KMS-11 (cell line): ENCODE data around the gene STAG3.

Source experiments
- H2AFZ ChIP-seq: fragments of 200-600 bp; sonication (generic); 2 replicates; pipeline ENCODE4 v1.6.1; 2016; ENCODE audit warnings: antibody characterized with exemption, mixed run types, low read depth
- H3K27ac ChIP-seq: fragments of 200-600 bp; sonication (generic); 2 replicates; pipeline ENCODE4 v1.6.1; 2016; ENCODE audit warnings: mild to moderate bottlenecking, mixed run types
- H3K27me3 ChIP-seq: fragments of 200-600 bp; sonication (generic); 2 replicates; pipeline ENCODE4 v1.6.1; 2017; ENCODE audit warnings: mild to moderate bottlenecking, low read depth, mixed run types, moderate library complexity; ENCODE audit not compliant: insufficient read depth
- H3K36me3 ChIP-seq: fragments of 200-600 bp; sonication (generic); 2 replicates; pipeline ENCODE4 v1.6.1; 2017; ENCODE audit warnings: mild to moderate bottlenecking, mixed run types; ENCODE audit not compliant: insufficient read depth
- H3K4me1 ChIP-seq: fragments of 200-600 bp; sonication (generic); 2 replicates; pipeline ENCODE4 v1.6.1; 2016; ENCODE audit warnings: mild to moderate bottlenecking, low read depth, mixed run types; ENCODE audit not compliant: poor library complexity, severe bottlenecking
- H3K4me2 ChIP-seq: fragments of 200-600 bp; sonication (generic); 2 replicates; pipeline ENCODE4 v1.7.0; 2016; ENCODE audit warnings: mild to moderate bottlenecking, mixed run types
- H3K4me3 ChIP-seq: fragments of 200-600 bp; sonication (generic); IDR thresholded peaks from 2 replicates; pipeline ENCODE4 v1.6.1; 2017; ENCODE audit warnings: low read depth, low read length, mixed read lengths; ENCODE audit not compliant: insufficient read depth
- H3K79me2 ChIP-seq: fragments of 200-600 bp; sonication (generic); 2 replicates; pipeline ENCODE4 v1.6.1; 2016; ENCODE audit warnings: low read depth, mixed run types; ENCODE audit not compliant: insufficient read depth
- H3K9ac ChIP-seq: fragments of 200-600 bp; sonication (generic); 2 replicates; pipeline ENCODE4 v1.6.1; 2016; ENCODE audit warnings: mild to moderate bottlenecking, mixed run types
- H4K20me1 ChIP-seq: fragments of 200-600 bp; sonication (generic); 2 replicates; pipeline ENCODE4 v1.6.1; 2016; ENCODE audit warnings: mild to moderate bottlenecking, mixed run types; ENCODE audit not compliant: insufficient read depth
- TF ChIP-seq, protein P1 (sequence below): fragments of 200-600 bp; sonication (generic); conservative IDR thresholded peaks from 2 replicates; pipeline ENCODE4 v1.6.1; 2017; ENCODE audit warnings: low read depth, mild to moderate bottlenecking, antibody characterized with exemption, low read length, moderate library complexity, mixed read lengths

Gene STAG3

DNA sequence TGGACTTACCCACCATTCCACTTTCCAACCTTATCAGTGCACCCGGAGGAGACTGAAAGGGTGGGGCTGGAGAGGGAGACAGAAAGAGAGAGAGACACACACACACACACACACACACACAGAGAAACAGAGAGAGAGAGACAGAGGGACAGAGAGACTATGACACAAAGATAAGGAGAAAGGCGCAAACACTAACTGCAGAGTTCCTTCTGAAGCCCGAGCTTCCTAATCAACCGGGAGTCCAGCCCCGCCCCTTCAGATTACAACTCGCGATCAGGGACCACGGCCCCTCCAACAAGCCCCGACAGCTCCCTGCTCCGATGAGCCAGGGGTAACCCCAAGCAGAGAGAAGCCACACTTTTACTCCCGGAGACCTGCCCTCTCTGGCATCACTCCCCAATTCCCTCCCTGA is 9.8 kb upstream of the STAG3 start:
- H3K36me3 ChIP-seq, result no peaks in the 10 kb centered on the region
- no peak overlapping the region for H2AFZ ChIP-seq
- no peaks in the 10 kb centered on the region for H4K20me1 ChIP-seq
- H3K27me3 ChIP-seq, result peaks cover 91% of the 10 kb centered on the region
- H3K4me3 ChIP-seq, result no peak overlapping the region
- TF ChIP-seq, protein P1, sequence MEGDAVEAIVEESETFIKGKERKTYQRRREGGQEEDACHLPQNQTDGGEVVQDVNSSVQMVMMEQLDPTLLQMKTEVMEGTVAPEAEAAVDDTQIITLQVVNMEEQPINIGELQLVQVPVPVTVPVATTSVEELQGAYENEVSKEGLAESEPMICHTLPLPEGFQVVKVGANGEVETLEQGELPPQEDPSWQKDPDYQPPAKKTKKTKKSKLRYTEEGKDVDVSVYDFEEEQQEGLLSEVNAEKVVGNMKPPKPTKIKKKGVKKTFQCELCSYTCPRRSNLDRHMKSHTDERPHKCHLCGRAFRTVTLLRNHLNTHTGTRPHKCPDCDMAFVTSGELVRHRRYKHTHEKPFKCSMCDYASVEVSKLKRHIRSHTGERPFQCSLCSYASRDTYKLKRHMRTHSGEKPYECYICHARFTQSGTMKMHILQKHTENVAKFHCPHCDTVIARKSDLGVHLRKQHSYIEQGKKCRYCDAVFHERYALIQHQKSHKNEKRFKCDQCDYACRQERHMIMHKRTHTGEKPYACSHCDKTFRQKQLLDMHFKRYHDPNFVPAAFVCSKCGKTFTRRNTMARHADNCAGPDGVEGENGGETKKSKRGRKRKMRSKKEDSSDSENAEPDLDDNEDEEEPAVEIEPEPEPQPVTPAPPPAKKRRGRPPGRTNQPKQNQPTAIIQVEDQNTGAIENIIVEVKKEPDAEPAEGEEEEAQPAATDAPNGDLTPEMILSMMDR, result no peak
- H3K4me2 ChIP-seq, result no peak overlapping the region; the same call in 1 of the 2 replicates
- H3K79me2 ChIP-seq, result no peaks in the 10 kb centered on the region
- H3K9ac ChIP-seq, result no peak overlapping the region
- H3K27ac ChIP-seq, result no peak overlapping the region
- H3K4me1 ChIP-seq, result peaks cover 7% of the 10 kb centered on the region

DNA sequence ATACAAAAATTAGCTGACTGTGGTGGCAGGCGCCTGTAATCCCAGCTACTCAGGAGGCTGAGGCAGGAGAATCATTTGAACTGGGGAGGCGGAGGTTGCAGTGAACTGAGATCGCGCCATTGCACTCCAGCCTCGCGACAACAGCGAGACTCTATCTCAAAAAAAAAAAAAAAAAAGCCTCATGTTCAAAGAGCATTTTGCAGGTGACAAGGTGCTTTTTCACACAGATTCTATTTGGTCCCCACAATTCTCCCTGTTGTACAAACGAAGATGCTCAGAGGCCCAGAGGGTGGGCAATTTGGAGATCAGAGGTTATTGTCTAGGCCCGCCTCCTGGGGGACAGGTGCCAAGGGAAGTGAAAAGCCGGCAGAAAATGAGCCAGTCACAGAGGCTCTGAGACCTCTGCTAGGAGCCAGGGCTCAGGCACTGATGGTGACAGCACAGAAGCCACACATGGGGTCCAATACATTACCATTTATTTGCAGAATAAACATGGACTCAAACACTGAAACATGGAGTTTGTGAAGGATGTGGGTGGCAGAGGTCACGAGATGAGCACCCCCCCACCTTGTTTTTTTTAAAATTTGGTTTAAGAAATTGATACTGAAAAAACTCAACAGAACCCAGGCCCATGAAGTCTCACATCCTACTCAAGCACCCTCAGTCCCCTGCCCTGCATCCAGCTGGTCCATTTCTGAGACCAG is 8.4 kb upstream of the STAG3 start:
- H4K20me1 ChIP-seq, result no peaks in the 10 kb centered on the region
- no peaks in the 10 kb centered on the region for H3K36me3 ChIP-seq
- H3K4me2 ChIP-seq, result no peak overlapping the region
- H3K27ac ChIP-seq, result no peak overlapping the region
- no peak overlapping the region for H3K9ac ChIP-seq
- no peak overlapping the region for H3K4me3 ChIP-seq
- no peaks in the 10 kb centered on the region for H3K79me2 ChIP-seq
- TF ChIP-seq, protein P1, result no peak
- peaks cover 90% of the 10 kb centered on the region for H3K27me3 ChIP-seq
- no peak overlapping the region for H2AFZ ChIP-seq
- H3K4me1 ChIP-seq, result peaks cover 7% of the 10 kb centered on the region

DNA sequence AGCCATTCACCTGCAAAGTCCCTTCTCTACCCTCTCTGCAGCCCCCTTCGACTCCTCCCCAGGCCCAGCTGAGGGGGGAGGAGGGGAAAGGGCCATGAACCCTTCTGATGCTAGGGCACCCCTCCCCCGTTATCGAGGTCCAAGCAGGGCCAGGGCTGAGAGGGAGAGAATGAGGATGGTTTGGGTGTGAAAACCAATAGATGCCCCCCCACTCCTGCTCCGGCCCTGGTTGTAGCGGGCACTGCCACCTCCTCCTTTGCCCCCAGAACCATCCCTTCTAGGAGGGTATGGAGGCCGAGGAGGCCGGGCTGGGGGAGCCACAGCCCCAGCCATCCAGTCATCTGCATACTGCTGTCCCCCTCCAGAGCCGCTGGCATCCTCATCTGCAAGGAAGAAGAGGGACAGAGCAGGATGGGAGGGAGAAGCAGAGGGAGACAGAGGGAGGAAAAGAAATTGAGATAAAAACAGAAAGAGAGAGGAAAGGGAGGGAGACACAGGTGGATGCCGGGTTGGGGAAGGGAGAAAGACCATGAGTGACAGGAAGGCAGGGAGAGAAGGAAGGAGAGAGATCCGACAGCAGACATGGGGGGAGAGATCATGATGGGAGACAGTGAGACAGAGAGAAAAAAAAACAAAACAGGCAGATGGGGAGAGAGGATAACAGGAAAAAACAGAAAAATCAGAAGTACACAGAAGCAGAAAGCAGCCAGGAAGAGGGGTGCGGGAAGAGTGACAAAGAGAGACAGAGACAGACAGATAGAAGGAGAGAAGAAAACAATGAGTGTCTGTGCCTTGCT is 7.4 kb upstream of the STAG3 start:
- Histone ChIP-seq H3K36me3 (no peaks in the 10 kb centered on the region), H3K27ac (no peak overlapping the region), H3K4me3 (no peak overlapping the region), H4K20me1 (no peaks in the 10 kb centered on the region), H3K79me2 (no peaks in the 10 kb centered on the region), H3K9ac (no peak overlapping the region), H2AFZ (no peak overlapping the region), H3K4me2 (no peak overlapping the region), H3K27me3 (peaks cover 90% of the 10 kb centered on the region), H3K4me1 (peaks cover 7% of the 10 kb centered on the region)
- TF ChIP-seq, protein P1, result no peak

DNA sequence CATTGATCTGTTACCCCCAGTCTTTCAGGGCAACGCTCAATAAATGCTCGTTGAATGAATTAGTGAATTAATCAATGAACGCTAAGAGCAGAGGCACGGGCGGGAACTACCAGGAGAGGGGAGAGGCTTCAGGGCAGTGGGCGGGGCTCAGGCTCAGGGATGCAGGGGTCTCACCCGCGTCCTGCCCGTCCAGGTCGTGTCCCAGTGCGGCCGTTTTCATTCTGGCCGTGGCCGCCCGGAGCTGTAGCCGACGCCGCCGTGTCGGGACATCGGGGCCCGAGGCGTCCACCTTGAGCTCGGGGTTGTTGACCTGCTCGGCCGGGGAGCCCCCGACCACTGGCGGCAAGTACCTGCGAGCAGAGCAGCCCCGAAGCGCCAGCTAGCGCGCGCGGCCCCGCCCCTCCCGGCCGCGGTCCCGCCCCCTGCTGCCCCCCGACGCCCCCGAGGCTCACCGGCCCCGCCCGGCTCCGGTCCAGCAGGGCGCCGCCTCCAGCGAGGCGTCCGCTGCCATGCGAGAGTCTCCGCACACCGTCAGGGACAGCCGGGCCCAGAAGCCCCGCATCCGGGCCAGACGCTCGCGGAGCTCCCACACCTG is 6.5 kb upstream of the STAG3 start:
- Histone ChIP-seq H3K79me2 (no peaks in the 10 kb centered on the region), H4K20me1 (no peaks in the 10 kb centered on the region), H3K4me1 (peaks cover 7% of the 10 kb centered on the region), H3K4me2 (no peak overlapping the region), H2AFZ (no peak overlapping the region), H3K9ac (no peak overlapping the region), H3K27me3 (peaks cover 87% of the 10 kb centered on the region), H3K4me3 (no peak overlapping the region), H3K36me3 (no peaks in the 10 kb centered on the region), H3K27ac (no peak overlapping the region)
- TF ChIP-seq, protein P1, result no peak
